HepG2 (cell line): ENCODE data around the gene MRPL36.

Source experiments
- CREB1 ChIP-seq, 2 experiments: fragments of 450-650 bp in 1 of 2; IDR thresholded peaks; 2 replicates each; pipeline ENCODE4 v1.6.1; 2016 to 2017; ENCODE audit warnings: control low read depth in 1 of 2, mild to moderate bottlenecking in 1 of 2, missing compliant biosample characterization in 1 of 2, missing genetic modification characterization in 1 of 2
- FOXA1 ChIP-seq, 2 experiments: fragments of 450-650 bp in 1 of 2; sonication (generic) in 1 of 2; formaldehyde crosslinking in 1 of 2; IDR thresholded peaks; 2 replicates each; pipeline versions ENCODE4 v1.4.0 to v1.6.1; 2016 to 2020; ENCODE audit warnings: missing genetic modification reagents in 1 of 2
- PLRG1 ChIP-seq: fragments of 450-650 bp; conservative IDR thresholded peaks from 2 replicates; pipeline ENCODE4 v1.6.1; 2016
- SP1 ChIP-seq, 2 experiments: fragments of 450-650 bp in 1 of 2; sonication (generic) in 1 of 2; formaldehyde crosslinking in 1 of 2; IDR thresholded peaks; 2 replicates each; pipeline versions ENCODE4 v1.4.0 to v1.6.1; 2016 to 2020; ENCODE audit warnings: missing genetic modification reagents in 1 of 2
- ZNF224 ChIP-seq: sonication (generic); formaldehyde crosslinking; IDR thresholded peaks from 2 replicates; pipeline ENCODE4 v1.5.0; 2020; ENCODE audit warnings: mild to moderate bottlenecking, missing genetic modification reagents
- TF ChIP-seq, protein P1 (sequence below): sonication (generic); formaldehyde crosslinking; IDR thresholded peaks from 2 replicates; pipeline ENCODE4 v1.5.0; 2020; ENCODE audit warnings: mild to moderate bottlenecking, missing genetic modification reagents
- TF ChIP-seq, protein P2 (sequence below): sonication (generic); formaldehyde crosslinking; IDR thresholded peaks from 2 replicates; pipeline ENCODE4 v1.8.1; 2022; ENCODE audit warnings: mild to moderate bottlenecking, missing genetic modification reagents

DNA sequence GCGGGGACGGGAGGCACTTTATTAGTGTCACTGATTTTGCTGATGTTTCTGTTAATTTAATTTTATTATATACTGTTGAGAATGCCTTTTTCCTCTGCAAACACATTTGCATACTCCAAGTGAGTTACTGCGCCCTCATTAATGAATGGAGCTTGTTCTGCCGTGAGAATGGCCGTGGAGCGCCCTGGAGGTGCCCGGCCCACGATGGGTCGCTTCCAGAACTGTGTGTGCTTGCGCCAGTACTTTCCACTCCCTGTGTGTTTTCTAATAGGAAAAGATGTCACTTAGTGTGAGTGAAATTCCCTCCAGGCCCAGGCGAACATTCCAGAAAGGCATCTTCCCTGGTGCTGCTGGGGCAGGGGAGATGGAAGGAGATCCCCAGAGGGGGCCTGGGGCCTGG, 31.6 kb upstream of the MRPL36 start:
- no peak for TF ChIP-seq PLRG1
- TF ChIP-seq, protein P1, sequence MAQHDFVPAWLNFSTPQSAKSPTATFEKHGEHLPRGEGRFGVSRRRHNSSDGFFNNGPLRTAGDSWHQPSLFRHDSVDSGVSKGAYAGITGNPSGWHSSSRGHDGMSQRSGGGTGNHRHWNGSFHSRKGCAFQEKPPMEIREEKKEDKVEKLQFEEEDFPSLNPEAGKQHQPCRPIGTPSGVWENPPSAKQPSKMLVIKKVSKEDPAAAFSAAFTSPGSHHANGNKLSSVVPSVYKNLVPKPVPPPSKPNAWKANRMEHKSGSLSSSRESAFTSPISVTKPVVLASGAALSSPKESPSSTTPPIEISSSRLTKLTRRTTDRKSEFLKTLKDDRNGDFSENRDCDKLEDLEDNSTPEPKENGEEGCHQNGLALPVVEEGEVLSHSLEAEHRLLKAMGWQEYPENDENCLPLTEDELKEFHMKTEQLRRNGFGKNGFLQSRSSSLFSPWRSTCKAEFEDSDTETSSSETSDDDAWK: no peak
- TF ChIP-seq FOXA1 (IDR thresholded peaks at IDR 0.05): no peak
- no peak for TF ChIP-seq FOXA1 (CRISPR knock-in tag; IDR thresholded peaks at IDR 0.05)
- TF ChIP-seq CREB1 (IDR thresholded peaks at IDR 0.05): no peak
- no peak for TF ChIP-seq CREB1 (CRISPR knock-in tag; IDR thresholded peaks at IDR 0.05)
- TF ChIP-seq, protein P2, sequence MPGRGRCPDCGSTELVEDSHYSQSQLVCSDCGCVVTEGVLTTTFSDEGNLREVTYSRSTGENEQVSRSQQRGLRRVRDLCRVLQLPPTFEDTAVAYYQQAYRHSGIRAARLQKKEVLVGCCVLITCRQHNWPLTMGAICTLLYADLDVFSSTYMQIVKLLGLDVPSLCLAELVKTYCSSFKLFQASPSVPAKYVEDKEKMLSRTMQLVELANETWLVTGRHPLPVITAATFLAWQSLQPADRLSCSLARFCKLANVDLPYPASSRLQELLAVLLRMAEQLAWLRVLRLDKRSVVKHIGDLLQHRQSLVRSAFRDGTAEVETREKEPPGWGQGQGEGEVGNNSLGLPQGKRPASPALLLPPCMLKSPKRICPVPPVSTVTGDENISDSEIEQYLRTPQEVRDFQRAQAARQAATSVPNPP (CRISPR knock-in tag): no peak
- TF ChIP-seq SP1 (IDR thresholded peaks at IDR 0.05): no peak
- no peak for TF ChIP-seq SP1 (CRISPR knock-in tag; IDR thresholded peaks at IDR 0.05)
- TF ChIP-seq ZNF224 (CRISPR knock-in tag): no peak
